Fibroblast of villous mesenchyme (primary cell): Measurements from ENCODE around the gene ATP2B2. TPM values are rescaled to one million over a fixed set of nuclear protein-coding genes. Genes with fewer than 3 reads are reported as not detected.

Source experiments
- DNase-seq: peaks from one replicate; pipeline ENCODE4 v3.0.0-alpha.2; 2010; ENCODE audit warnings: low read depth
- H3K4me3 ChIP-seq: 2 replicates; pipeline ENCODE4 v1.5.1; 2011; ENCODE audit warnings: low read depth, mild to moderate bottlenecking, low read length
- CTCF ChIP-seq: IDR thresholded peaks from 2 replicates; pipeline ENCODE4 v1.5.1; 2012; ENCODE audit warnings: low read depth, mild to moderate bottlenecking, low read length; ENCODE audit not compliant: insufficient read depth
- total RNA-seq: library from RNA; depleted of rRNA; stranded (reverse); fragments of >200 nt; gene quantifications from 2 replicates; pipeline ENCODE4 v1.2.3, GENCODE V29; 2012

The ATP2B2 gene
- total RNA-seq, 1 donor: not detected

- H3K4me3 ChIP-seq: no peak overlapping the region
- no peak for DNase-seq
- TF ChIP-seq CTCF: no peak
These were observed 219.3 kb downstream of the ATP2B2 start for GRCh38 chr3:10286133-10286524.

GRCh38 chr3:10285272-10286132 lies 219.9 kb downstream of the ATP2B2 start:
- DNase-seq: peak; percentile 20
- no peak overlapping the region for H3K4me3 ChIP-seq
- no peak for TF ChIP-seq CTCF

GRCh38 chr3:10284496-10284895 lies 220.9 kb downstream of the ATP2B2 start:
- H3K4me3 ChIP-seq: no peak overlapping the region
- DNase-seq: no peak
- TF ChIP-seq CTCF: no peak

DNA sequence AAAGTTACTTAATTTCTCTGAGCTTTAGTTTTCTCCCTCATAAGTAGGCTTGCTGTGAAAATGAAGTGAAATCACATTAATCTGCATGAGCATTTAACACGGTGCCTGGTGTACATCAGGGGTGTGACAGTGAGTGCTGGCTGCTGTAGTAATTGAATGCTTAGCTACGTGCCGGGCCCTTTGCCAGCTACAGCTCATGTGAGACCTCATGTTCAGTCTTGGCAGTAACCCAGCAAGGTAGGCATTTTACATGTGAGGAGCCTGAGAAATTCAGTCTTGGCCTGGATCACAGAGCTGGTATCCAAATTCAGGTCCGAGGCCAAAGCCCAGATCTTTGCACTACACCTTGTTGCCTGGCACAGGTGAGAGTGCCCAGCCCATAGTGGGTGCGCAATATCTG lies 221.7 kb downstream of the ATP2B2 start:
- no peak for TF ChIP-seq CTCF
- H3K4me3 ChIP-seq: no peak overlapping the region
- no peak for DNase-seq

DNA sequence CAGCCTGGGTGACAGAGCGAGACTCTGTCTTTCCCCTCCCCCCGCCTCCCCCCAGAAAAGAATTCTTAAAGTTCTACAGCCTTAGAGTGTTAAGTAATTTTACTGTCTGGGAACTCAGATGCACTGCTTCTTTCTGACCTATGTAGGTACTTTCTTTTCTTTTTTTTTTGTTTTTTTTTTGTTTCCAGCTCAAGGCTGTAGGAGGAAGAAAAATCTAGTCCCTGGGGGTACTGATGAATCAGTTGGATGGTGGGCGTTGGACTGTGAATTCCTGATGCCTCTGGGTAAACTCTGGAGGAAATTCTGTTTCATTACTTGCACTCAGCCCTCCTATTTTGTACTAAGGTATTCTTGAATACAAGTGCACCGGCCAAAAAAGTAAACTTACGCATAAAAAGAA lies 223.4 kb downstream of the ATP2B2 start:
- no peak for TF ChIP-seq CTCF
- H3K4me3 ChIP-seq: no peak overlapping the region
- DNase-seq: no peak

- no peak for DNase-seq
- TF ChIP-seq CTCF: no peak
- no peak overlapping the region for H3K4me3 ChIP-seq
These were observed 224.8 kb downstream of the ATP2B2 start for GRCh38 chr3:10280571-10280970.

DNA sequence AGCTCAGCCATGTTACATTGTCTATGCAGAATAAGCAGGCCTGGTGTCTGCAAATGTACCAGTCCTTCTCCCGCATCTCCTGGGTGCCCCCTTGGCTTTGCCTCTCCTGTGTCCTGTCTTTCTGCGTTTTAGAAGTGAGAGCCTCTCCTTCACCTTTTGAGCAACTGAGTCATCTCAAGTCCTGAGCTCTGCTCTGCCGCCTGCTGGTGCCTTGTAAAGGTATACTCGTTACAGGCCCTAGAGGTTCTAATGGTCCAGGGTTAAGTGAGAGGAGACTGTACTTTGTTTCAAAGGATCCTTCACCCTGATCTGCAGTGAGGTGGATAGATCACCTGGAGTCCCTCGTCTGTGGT lies 225.2 kb downstream of the ATP2B2 start:
- TF ChIP-seq CTCF: peak; percentile 15
- DNase-seq: no peak
- no peak overlapping the region for H3K4me3 ChIP-seq
